Inflammatory macrophage (primary cell): ENCODE results near the gene CHCHD6.

Experiments
- DNase-seq, 2 donors: peaks; one replicate each; pipeline ENCODE4 v3.0.0-alpha.2; 2020 to 2022

The CHCHD6 gene

DNA sequence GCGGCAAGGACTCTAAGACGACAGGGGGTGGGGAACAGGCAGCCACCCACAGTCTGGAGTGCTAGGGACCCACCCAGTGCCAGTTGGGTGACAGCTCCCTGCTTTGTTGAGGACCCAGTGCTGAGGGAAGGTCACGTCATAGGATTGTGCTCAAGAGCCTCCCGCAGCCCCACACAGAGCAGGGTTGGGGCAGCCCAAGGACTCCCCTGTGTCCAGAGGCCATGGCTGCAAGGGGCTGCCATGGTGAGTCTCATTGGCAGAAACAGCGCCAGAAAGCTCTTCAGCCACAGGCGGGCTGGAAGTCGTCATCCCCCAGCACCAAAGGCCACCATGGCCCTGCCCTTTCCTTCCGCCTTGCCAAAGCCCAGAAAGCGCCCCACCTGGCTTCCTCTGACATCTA is 241.9 kb downstream of the CHCHD6 start:
- DNase-seq, result no peak

DNA sequence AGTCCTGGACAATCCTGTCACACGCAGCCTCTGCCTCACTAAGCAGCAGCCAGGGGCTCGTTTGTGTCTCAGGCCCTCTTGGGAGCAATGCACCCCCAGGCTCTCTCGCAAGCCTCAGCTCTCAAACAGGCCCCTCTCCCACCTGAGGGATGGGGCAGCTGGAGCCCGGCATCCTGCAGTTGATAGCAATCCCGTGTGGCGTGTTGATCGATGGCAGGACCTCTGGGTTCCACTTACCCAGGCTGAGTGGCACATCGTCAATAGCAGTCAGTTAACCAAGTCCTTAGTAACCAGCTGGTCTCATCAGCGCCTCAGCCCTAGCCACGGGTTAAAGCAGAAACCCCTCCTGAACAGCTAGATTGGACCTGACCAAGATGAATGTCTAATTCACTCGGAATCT is 242.4 kb downstream of the CHCHD6 start:
- DNase-seq, result no peak

DNA sequence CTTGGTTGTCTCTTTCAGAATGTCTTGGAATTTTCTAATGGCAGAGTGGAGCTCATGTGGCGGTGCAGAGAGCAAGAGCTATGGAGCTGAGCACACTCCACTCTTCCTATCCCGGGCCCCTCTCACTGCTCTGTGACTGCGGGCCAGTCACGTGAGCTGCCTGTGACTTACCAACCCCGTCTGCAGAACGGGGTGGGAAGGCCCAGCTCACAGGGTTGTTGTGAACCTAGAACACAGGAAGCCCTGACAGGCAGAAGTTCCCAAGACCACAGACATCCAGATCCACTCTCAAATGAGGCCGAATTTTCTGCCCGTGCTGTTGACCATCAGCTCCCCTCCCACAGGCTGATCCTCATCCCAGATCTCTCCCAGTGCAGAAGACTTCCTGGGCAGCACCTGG is 243.4 kb downstream of the CHCHD6 start:
- DNase-seq, result peak in 1 of 2 donors; percentile 14

DNA sequence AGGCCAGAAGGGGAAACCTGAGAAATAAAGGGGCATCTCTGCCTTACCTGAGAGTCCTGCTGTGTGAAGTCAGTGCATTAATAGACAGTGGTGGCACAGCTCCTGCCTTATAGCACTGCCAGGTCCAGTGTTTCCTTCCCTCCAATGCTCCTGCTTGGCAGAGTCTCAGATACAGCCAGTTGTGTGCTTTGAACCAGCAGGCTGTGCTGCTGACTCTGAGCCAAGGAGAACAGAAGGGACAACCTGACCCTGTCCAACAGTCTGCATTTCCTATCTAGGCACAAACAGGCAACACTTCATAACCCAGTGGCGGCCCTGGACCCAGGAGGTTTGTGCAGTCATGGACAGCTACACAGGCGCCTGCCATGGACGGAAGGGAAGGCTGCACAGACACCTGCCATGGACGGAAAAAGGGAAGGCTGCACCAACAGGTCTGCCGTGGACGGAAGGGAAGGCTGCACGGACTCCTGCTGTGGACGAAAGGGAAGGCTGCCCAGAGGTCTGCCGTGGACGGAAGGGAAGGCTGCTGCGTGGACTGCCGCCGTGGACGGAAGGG is 245.0 kb downstream of the CHCHD6 start:
- DNase-seq, result no peak

DNA sequence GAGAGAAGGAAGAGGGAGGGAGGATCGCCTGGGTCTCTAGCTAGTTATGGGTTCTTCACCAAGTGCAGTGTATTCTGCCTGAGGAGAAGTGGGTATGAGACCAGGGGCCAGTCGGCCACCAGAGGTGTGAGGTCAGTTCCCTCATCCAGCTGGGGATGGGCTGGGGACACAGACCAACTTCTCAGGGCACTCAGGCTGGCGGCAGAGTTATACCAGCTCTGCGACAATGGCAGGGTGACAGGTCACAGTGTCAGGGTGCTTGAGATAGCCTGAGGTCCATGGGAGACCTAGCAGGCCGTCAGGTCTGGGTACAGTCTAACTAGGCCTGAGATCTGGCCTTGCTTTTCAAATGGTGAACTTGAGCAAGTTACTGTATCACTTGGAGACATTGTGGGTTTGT is 247.5 kb downstream of the CHCHD6 start:
- DNase-seq, result no peak

DNA sequence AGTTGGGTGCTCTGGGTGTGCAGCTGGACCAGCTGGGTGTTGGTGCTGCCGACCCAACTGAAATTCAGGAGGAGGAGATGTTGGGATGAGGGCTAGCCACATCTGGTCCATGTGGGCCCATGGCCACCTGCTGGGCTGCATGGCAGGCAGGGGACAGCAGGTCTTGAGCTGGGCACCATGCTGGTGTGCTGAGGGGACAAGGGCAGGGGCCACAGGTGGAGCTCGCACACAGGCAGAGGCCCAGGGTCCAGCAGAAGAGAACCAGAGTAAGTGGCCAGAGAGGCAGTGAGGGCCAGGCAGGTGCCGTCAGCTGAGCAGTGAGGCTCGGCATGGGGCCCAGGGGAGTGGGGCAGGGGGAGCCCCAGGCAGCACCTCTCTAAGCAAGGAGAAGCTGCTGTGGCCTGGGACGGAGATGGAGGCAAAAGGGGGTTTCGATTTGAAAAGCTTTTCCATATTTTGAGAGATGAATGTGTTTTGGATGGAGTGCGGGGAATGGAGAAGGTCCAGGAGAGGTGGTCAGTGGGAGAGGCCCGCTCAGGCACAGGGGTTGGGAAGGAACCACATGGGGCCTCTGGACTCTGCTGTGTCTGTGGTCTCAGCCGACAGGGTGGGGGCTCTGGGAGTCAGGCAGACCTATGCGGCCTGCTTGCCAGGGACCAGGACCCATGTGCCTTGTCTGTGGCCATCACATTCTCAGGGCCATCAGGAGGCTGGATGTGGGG is 248.4 kb downstream of the CHCHD6 start:
- DNase-seq, result no peak

DNA sequence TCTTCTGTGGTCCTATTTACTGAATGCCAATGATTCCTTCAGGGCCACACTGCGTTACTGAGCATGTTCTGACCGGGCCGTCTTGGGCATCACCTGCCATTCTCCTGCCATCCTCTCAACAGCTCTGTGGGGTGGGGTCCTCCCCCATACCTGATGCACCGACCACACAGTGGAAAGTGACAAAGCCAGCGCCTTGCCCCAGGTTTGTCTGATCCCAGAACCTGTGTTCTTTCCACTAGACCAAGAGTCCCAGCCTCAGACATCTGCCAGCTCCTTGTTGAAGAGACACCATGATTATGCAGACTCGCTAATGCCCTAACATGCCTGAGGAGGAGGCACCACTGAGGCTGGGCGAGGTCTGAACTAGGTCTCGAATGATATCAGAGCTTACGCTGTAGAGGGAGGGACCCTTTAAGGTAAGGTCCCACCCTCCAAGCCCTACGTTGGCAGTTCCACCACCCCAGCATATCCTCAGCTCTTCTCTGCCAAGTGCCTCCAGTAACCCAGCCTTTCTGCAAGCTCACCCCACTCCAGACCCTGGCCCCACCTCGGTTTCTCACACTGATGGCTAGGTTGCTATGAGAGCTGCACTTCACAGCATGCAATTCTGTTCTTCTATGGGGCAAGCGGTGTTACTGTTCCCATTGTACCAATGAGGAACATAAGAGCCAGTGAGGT is 249.1 kb downstream of the CHCHD6 start:
- DNase-seq, result no peak

DNA sequence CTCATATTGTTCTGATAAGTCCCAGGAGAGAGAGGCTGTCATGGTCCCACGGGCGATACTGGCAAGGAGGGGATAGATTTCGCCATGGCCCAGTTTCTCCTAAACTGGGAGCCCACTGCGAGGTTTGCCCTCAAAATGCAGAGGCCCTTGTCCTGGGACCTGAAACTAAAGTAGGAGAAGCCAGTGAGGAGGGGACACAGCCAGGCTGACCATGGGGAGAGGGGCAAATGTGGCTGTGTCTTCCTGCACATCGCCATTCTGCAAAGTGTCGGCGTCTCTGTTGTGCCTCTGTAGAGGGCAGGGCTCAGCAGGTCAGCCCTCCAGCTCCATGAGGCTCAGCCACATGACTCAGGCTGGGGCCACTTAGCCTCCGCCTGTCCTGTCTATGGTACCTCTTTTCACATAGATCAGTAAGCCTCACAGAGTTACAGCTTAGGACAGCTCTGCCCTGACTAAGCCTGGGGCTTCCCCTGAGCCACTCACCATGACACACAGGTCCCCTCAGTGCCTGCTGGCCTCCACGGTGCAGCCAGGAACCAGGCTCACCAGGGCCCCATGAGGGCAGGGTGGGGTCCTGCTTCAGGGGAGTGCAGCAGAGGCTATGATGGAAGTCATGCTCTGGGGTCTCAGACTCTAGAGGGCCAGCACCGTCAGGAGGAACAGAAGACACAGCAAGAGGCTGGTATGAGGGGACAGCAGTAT is 250.3 kb downstream of the CHCHD6 start:
- DNase-seq, result peak; percentile 14 to 77

DNA sequence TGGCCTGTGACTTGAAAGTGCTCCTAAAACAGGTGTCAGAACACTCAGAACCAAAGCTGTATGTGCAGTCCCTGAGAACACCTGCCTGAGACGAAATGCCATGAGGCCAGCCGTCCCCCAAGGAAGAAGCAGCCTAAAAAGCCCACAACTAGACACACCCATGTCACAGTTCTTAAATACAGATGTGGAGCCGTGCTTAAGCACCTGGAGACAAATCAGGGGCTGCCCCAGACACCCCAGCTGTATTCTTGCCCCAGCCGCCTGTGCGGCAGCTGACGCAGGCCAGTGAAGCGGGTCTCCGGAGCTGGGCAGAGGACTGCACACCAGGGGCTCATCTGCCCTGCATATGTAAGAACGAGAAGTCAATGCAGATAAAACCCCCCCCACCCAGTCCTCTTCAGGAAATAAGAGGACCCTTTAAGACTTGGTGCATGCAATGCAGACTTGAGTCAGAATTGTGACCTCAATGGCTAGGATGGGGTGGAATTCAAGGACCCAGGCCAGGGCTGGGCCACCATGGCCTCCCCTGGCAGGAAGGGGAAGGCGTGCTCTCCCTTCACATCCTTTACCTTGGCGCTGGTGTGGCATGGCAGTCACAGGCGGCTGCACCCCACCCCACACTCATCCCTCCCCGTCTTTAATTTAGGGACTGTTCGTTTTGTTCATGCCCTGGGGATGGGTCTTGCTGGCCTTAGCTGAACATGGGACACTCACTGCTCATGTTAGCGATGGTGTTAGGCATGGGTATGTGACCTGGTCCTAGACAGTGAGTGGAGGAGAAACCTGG is 251.2 kb downstream of the CHCHD6 start:
- no peak for DNase-seq

DNA sequence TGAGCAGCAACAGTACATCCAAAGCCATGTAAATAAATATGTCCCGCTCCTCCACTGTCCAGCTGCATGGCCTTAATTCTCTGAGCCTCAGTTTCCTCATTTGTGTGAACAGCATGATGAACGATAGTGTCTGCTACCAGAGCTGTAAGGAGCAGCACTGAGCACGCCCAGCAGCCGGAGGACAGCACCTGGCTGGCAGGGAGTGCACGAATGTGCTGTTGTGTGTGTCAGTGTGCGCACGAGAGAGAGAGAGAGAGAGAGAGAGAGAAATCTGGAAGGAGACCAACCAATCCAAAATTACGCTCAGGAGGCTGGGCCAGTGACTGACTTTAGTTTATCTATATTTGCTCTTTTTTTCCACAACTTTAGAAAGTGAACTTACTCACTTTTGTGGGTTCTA is 252.3 kb downstream of the CHCHD6 start:
- no peak for DNase-seq

DNA sequence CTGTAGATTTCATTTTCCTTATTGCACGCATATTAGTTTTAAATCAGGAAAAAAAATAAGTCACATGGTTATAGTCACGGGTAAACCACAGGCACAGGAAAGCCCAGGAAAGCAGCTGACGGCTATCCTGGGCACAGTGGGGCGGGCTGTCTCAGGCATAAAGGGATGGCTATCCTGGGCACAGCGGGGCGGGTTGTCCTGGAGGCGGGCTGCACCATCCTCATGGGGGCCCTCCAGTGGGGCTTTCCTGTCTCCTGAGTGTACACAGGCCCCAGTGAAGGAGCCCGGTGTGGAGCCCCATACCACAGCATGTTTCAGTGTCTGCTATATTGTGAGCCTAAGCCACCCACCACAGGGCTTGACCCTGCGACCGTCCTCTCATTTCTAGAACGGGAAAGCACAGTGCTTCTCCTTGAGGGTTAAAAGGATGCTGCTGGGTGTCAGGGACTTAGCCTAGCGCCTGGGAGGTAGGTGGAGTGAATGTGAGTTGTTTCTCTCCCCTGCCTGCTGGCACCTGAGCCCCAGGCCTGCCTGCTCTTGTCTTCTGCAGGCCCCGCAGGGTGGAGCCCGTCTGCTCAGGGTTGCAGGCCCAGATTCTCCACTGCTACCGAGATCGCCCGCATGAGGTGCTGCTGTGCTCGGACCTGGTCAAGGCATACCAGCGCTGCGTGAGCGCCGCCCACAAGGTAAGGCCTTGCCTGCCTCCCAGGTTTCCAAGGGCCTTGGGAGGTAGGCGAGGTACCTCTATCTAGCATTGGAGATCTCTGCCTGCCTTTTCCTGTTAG is 253.0 kb downstream of the CHCHD6 start:
- peak in 1 of 2 donors; percentile 21 for DNase-seq

DNA sequence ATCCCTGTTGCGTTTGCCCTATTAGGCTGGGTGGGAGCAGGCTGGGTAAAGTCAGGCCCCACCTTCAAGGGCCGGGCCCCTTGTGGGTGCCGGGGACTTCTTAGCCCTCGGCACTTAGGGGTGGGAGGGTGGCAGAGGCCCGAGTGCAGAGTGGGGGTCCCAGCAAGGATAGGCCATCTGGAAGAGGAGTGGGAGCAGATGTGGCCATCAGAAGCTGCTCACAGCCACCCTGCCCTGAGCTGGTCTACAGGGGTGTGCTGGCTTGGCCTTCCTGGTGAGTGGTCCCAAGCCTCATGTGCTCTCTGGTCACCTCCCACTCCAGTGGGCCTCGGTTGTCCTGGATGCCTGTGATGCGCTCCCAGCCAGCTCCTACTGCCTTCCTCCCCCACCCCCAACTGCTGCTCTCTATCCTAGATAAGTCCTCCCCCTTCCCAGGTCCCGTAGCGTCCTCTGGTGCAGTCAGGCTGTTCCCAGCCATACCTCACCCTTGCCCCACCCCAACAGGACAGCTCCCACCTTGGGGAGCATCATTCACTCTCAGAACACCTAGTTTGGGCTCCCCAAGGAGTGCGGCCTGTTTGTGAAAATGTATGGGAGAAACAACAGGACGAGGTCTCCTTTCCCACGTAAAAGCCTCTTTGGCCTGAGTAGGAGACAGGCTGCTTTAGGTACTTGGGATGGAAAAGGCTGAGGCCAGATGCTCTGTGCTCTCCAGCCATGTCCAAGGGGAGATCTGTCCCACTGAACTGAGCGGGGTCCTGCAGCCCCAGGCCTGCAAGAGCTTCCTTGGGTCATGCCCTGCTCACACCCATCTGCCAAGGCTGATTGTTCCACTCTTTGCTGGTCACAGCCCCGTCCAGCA is 254.0 kb downstream of the CHCHD6 start:
- no peak for DNase-seq

DNA sequence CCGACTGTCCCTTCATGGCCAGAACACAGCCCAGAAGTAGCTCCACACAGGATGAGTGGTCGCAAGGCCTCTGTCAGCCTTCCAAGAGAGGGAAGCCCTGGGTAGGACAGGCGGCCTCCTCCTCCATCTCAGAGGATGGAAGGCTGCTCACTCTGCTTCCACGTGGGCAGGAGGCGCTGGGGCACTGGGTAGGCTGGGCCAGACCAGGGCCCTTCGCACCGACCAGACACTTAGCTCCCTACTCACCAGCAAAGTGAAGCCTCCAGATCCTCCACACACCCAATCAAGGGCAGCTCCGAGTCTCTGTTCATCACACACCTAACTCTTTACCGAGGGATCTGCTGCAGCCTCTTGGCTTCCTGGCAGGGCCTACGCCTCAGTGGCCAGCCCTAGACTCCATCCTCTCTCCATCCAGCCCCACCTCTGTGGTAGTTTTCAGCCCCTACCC is 254.6 kb downstream of the CHCHD6 start:
- no peak for DNase-seq

DNA sequence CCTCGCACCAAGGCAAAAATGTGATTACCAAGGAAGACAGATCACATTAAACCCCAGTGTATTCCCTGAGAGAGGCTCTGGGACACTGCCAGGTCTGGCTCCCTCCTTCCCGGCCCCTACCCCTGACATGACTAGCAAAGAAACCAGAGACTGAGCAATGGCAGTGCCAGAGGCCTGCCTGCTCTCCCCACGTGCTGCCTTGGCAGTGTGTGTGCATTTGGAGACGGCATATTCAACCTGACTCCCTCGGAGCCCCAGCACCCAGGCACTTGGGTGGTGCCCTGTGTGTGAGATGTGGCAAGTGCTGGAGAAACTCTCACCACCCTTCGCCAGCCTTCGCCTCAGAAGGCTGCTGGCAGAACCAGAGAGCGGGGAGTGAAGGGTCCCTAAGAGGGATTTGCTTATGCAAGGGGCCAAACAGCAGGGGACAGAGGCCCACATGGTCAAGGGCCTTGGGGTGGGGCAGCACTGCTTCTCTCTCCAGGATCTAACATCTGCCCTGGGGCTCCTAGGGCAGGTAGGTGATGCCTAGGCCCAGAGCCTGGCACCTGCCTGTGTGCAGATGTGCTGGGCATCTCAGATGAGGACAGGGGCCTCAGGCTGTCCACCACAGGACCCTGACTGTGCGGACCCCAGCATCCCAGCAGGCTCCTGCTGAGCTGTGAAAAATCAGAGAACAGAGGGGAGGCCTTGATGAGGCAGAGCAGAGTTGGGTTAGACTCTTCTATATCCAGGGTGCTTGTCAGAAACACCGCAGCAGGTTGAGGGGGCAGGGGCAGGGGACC is 255.3 kb downstream of the CHCHD6 start:
- DNase-seq, result no peak

DNA sequence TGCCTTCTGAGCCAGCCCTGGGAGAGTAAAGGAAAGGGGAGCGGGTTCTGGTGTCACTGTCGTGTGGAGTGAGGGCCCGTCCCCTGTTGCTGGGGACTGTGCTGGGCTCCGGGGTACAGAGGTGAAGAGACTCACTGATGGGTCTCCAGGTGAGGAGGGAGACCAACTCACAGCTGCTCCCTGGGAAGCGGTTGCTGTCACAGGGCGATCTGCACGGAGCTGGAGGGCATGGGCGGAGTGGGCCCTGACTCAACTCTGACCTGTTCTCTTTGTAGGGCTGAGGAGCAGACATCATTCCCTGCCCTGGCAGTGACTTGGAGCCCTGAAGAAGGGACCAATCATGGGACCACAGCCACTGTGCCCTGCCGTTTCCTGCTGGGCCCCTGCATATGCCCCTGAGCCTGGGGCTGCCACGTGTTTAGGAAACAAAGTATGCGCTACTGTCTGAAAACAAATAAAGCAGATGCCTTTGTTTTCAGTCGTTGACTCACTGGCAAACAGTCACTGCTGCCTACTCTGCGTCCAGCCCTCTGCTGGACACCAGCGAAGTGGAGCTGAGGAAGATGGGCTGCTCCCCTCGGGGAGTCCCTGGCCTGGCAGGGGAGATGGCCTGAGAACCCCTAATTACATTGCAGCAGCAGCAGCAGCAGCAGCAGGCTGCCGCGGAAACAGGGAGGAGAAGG is 256.0 kb downstream of the CHCHD6 start:
- no peak for DNase-seq

DNA sequence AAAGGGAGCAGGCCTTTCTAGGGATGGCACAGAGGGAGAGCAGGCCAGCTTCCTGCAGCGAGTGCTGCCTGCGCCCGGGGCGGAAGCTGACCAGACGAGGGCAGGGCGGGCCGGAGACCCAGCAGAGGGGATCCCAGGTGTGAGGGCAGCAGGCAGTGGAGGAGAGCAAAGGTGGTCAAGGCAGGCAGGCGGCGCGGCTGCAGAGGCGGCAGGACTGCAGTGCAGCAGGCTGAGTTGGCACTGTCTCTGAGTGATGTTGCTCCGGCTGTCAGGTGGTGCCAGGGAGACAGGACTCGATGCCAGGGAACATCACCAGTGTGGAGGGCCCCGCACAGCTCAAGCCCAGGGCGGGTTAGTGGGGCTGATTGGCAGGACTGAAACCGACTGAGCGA is 256.6 kb downstream of the CHCHD6 start:
- no peak for DNase-seq

DNA sequence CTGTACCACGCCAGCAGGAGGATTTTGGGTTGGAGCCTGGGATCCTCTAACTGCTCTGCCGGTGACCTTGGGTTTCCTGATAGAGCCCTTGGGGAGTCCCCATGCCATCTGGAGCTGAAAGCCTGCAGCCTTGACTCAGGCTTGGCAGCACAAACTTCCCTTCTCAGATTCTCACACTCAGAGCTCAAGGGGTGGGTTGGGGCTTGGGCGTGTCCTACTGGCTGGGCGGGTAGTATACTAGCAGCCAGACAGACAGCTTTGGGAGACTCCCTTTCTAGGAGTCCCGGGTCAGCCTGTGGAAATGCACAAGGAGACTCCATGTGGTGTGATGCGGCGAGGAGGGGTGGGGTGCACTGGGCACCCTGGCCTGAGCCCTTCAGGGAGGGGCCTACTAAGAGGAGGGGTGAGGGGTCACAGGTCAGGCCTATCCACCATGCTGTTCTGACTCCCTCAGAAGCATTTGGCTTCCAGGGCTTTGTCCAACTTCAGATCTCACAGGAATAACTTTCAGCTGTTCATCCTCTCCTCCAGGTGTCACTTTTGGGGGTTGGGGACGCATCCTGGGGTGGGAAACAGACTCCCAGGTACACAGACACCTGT is 257.3 kb downstream of the CHCHD6 start:
- DNase-seq, result peak; percentile 39 to 63

DNA sequence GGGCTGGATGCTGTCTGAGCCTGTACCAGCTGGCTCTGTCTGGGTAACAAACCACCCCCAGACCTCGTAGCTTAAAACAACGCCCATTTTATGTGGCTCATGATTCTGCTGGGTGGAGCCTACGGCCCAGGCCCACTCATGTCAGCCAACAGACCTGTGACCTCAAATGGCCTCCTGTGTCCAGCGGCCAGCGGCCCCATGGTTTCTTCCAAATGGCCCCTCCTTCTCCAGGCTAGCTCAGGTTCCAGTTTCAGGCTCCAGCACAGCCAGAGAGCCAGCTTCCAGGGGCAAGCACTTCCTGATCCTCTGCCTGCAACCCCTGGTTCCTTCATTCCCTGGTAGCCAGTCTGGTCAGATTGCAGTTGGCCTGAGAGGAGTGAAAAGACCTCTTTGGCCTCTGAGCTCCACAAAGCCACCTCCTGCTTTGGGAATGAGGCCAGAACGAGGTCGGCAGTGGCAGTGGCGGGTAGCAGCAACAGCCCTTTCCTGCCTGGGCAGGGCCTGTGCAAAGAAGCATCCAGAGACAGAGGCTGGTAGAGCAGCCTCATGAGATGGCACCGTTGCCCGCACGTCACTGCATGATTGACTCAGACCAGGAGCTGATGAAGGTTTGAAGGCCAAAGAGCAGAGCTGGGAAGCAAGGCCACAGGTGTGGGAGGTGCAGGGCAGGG is 257.9 kb downstream of the CHCHD6 start:
- peak; percentile 13 to 53 for DNase-seq
